Astrocyte (in vitro differentiated cells and primary cell): Measurements from ENCODE around the gene CHIC2.

Experiments
- CTCF ChIP-seq: IDR thresholded peaks from 2 replicates; pipeline ENCODE4 v1.5.1; 2011; ENCODE audit warnings: low read depth, mild to moderate bottlenecking, inconsistent platforms, low read length, moderate library complexity; ENCODE audit not compliant: insufficient read depth
- EZH2 ChIP-seq: IDR thresholded peaks from 2 replicates; pipeline ENCODE4 v1.6.1; 2012; ENCODE audit warnings: mild to moderate bottlenecking, low read length, inconsistent platforms; ENCODE audit not compliant: insufficient read depth

- TF ChIP-seq CTCF: no peak
- no peak for TF ChIP-seq EZH2
Measured at GRCh38 chr4:53962516-53963225, 101.7 kb downstream of the CHIC2 start.
